Superior temporal gyrus (tissue), 1 donor: ENCODE data around the gene PDZD2.
"Not testable (repeated sequence)": the region's sequence is repeated elsewhere in the genome, so short reads cannot be mapped to it uniquely, and the experiment has no call there.

Experiments used
- DNase-seq: peaks from one replicate; pipeline ENCODE4 v3.0.0-alpha.2; 2016; ENCODE audit errors: extremely low spot score

Gene PDZD2

GRCh38 chr5:31732821-31733220 lies 93.9 kb downstream of the PDZD2 start:
- not testable (repeated sequence) for DNase-seq

- DNase-seq, result peak; percentile 98
Measured at GRCh38 chr5:31733371-31733770, 94.4 kb downstream of the PDZD2 start.

GRCh38 chr5:31736127-31736526 lies 97.2 kb downstream of the PDZD2 start:
- no peak for DNase-seq

GRCh38 chr5:31738199-31738598 lies 99.3 kb downstream of the PDZD2 start:
- DNase-seq, result peak; percentile 33

GRCh38 chr5:31741496-31741895 lies 102.6 kb downstream of the PDZD2 start:
- peak; percentile 72 for DNase-seq

- DNase-seq, result no peak
Measured at GRCh38 chr5:31743678-31744077, 104.7 kb downstream of the PDZD2 start.

- no peak for DNase-seq
Measured at GRCh38 chr5:31748458-31749172, 109.7 kb downstream of the PDZD2 start.

- no peak for DNase-seq
Measured at GRCh38 chr5:31750215-31750614, 111.3 kb downstream of the PDZD2 start.

- DNase-seq, result no peak
Measured at GRCh38 chr5:31751610-31752009, 112.7 kb downstream of the PDZD2 start.

GRCh38 chr5:31753700-31754357 lies 114.9 kb downstream of the PDZD2 start:
- DNase-seq, result no peak

GRCh38 chr5:31754358-31754704 lies 115.4 kb downstream of the PDZD2 start:
- DNase-seq, result no peak

GRCh38 chr5:31754741-31755675 lies 116.1 kb downstream of the PDZD2 start:
- no peak for DNase-seq

- no peak for DNase-seq
Measured at GRCh38 chr5:31755676-31756230, 116.8 kb downstream of the PDZD2 start.

- no peak for DNase-seq
Measured at GRCh38 chr5:31757806-31758205, 118.9 kb downstream of the PDZD2 start.

GRCh38 chr5:31758803-31759425 lies 120.0 kb downstream of the PDZD2 start:
- peak; percentile 57 for DNase-seq

- DNase-seq, result no peak
Measured at GRCh38 chr5:31759925-31760324, 121.0 kb downstream of the PDZD2 start.

GRCh38 chr5:31761877-31762276 lies 122.9 kb downstream of the PDZD2 start:
- no peak for DNase-seq

GRCh38 chr5:31763424-31763823 lies 124.5 kb downstream of the PDZD2 start:
- no peak for DNase-seq

GRCh38 chr5:31764687-31765086 lies 125.8 kb downstream of the PDZD2 start:
- DNase-seq, result not testable (repeated sequence)

GRCh38 chr5:31767335-31768031 lies 128.6 kb downstream of the PDZD2 start:
- no peak for DNase-seq

- no peak for DNase-seq
Measured at GRCh38 chr5:31768046-31768445, 129.1 kb downstream of the PDZD2 start.
